Pancreas (tissue), 10 donors: ENCODE measurements around the gene P2RX3. TPM values are rescaled to one million over a fixed set of nuclear protein-coding genes. Genes with fewer than 3 reads are reported as not detected.

Experiments
- ATAC-seq, 4 donors: fragments of 200-7000 bp; cut with Tn5 transposase; one replicate each; pipeline versions ENCODE4 v1.8.0 to v1.9.1; 2020; ENCODE audit warnings: mild to moderate bottlenecking in 4 of 4, moderate library complexity in 4 of 4
- DNase-seq, 6 donors: peaks; one replicate each; pipeline ENCODE4 v3.0.0-alpha.2; 2020
- FAIRE-seq: peaks from 2 replicates; lab custom pipeline; 2012; peaks lifted over from hg19 to GRCh38; lab: Jason Lieb, UNC
- H3K27ac ChIP-seq, 4 donors: fragments of 200-600 bp; sonication (generic); 1 replicate in 3 of 4; 2 replicates in 1 of 4; pipeline versions ENCODE4 v1.5.0 to v1.8.0; 2020
- H3K27me3 ChIP-seq, 4 donors: fragments of 200-600 bp; one replicate each; pipeline ENCODE4 v1.8.0; 2021
- H3K36me3 ChIP-seq, 3 donors: fragments of 200-600 bp; sonication (generic) in 1 of 3; one replicate each; pipeline versions ENCODE4 v1.5.0 to v1.8.0; 2020 to 2021
- H3K4me1 ChIP-seq, 3 donors: fragments of 200-600 bp; one replicate each; pipeline ENCODE4 v1.8.0; 2021
- H3K4me3 ChIP-seq, 4 donors: fragments of 200-600 bp; sonication (generic) in 2 of 4; one replicate each; pipeline versions ENCODE4 v1.5.0 to v1.8.0; 2020 to 2021
- H3K9me3 ChIP-seq, 4 donors: fragments of 200-600 bp; one replicate each; pipeline ENCODE4 v1.8.0; 2021
- WGBS, 2 donors: extraction: QIAGEN DNeasy Blood & Tissue Kit; methylation state at CpG; one replicate each; pipeline ENCODE4 v1.1.7; 2013; 5-methylcytosine and 5-hydroxymethylcytosine counted together
- intact Hi-C, 3 donors: fragments of 100-400 bp; cut with DNase I; formaldehyde crosslinking; loops; one replicate each; pipeline versions ENCODE4 v1.11.1 to v1.14.2; 2022
- polyA plus RNA-seq, 2 donors: library from polyadenylated mRNA; stranded (reverse); fragments of 200-250 nt; gene quantifications; one replicate each; pipeline ENCODE4 v1.2.3, GENCODE V29; 2013
- total RNA-seq, 6 donors: library from RNA; stranded (reverse); fragmentation: NEBNext Ultra II Directional in 4 of 6; extraction: Animal tissue kit (Norgen Biotek cat#: 25700) in 4 of 6; gene quantifications; one replicate each; pipeline versions ENCODE4 v1.2.1 to v1.2.4, GENCODE V29; 2021 to 2023
- TF ChIP-seq, protein P1 (sequence below), 4 donors: fragments of 200-600 bp; sonication (generic) in 3 of 4; IDR thresholded peaks; one replicate each; pipeline versions ENCODE4 v1.5.0 to v1.8.0; 2021; ENCODE audit warnings: antibody characterized with exemption in 4 of 4
- donor health status: healthy with polysubstance abuse.
- donor health status: DM: no; HTN: no; CAD: no; lungs with moderate emphysema.
- donor health status: DM: no; HTN: no; CAD: no.
- donor health status: control.
- donor health status: control.
- donor health status: Bipolar disorder and iron deficiency.
- donor health status: DM: yes; HTN: yes; CAD: no.
- donor health status: DM: no; HTN: no; CAD: no.
- donor health status: DM: no; HTN: no; CAD: no.
- donor health status: DM: yes; HTN: yes; CAD: no.

P2RX3 gene
- total and polyA plus RNA-seq, 8 donors = 0.07 to 0.16 (median 0.16) TPM; not detected in 5

DNA sequence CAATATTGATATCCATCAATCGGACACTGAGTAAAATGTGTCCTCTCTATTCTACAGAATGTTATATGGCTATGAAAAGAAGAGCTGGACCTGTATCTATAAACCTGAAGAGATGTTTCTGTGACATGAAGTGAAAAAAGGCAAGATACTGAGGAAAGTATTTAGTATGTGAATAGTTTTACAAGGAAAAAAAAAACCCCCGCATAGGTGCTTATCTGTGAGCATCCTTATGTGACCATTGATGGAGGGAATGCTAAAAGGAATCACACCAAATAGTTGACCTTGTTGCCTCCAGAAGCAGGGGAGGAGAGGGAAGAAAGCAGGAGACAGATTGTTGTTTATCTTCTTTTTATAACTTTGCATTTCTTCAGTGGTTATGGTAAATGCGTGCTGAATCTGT lies 53.0 kb downstream of the P2RX3 start:
- H3K27me3 ChIP-seq = no peaks in the 10 kb centered on the region
- no peak for FAIRE-seq
- WGBS, 2 donors = 81 to 91% methylated on average over 3 of the region's 3 CpGs
- no peaks in the 10 kb centered on the region for H3K9me3 ChIP-seq
- TF ChIP-seq, protein P1, sequence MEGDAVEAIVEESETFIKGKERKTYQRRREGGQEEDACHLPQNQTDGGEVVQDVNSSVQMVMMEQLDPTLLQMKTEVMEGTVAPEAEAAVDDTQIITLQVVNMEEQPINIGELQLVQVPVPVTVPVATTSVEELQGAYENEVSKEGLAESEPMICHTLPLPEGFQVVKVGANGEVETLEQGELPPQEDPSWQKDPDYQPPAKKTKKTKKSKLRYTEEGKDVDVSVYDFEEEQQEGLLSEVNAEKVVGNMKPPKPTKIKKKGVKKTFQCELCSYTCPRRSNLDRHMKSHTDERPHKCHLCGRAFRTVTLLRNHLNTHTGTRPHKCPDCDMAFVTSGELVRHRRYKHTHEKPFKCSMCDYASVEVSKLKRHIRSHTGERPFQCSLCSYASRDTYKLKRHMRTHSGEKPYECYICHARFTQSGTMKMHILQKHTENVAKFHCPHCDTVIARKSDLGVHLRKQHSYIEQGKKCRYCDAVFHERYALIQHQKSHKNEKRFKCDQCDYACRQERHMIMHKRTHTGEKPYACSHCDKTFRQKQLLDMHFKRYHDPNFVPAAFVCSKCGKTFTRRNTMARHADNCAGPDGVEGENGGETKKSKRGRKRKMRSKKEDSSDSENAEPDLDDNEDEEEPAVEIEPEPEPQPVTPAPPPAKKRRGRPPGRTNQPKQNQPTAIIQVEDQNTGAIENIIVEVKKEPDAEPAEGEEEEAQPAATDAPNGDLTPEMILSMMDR (IDR thresholded peaks at IDR 0.05) = no peak
- H3K4me1 ChIP-seq = no peaks in the 10 kb centered on the region
- DNase-seq = no peak
- H3K4me3 ChIP-seq = no peak overlapping the region
- intact Hi-C loops = no loop called here
- no peak overlapping the region for H3K27ac ChIP-seq
- no peaks in the 10 kb centered on the region for H3K36me3 ChIP-seq
- ATAC-seq = no peak

GRCh38 chr11:57391539-57391938 lies 53.4 kb downstream of the P2RX3 start:
- intact Hi-C loops = no loop called here
- FAIRE-seq = no peak
- WGBS, 2 donors = 73 to 85% methylated on average over 2 of the region's 2 CpGs

GRCh38 chr11:57392066-57392762 lies 54.1 kb downstream of the P2RX3 start:
- Histone ChIP-seq H3K27me3 (no peaks in the 10 kb centered on the region), H3K4me3 (no peak overlapping the region), H3K9me3 (no peaks in the 10 kb centered on the region), H3K4me1 (no peaks in the 10 kb centered on the region), H3K36me3 (no peaks in the 10 kb centered on the region), H3K27ac (no peak overlapping the region)
- no peak for ATAC-seq
- no peak for FAIRE-seq
- intact Hi-C loops = no loop called here
- no peak for DNase-seq
- WGBS, 2 donors = 70% methylated on average over 8 of the region's 8 CpGs
- TF ChIP-seq, protein P1 (IDR thresholded peaks at IDR 0.05) = no peak

More at GRCh38 chr11:57391539-57391938, 53.4 kb downstream of the P2RX3 start:
- H3K9me3 ChIP-seq = no peaks in the 10 kb centered on the region
- TF ChIP-seq, protein P1 (IDR thresholded peaks at IDR 0.05) = no peak
- DNase-seq (no peak), ATAC-seq (no peak)
- no peaks in the 10 kb centered on the region for H3K36me3 ChIP-seq
- no peaks in the 10 kb centered on the region for H3K27me3 ChIP-seq
- H3K4me1 ChIP-seq = no peaks in the 10 kb centered on the region
- H3K27ac ChIP-seq = no peak overlapping the region
- no peak overlapping the region for H3K4me3 ChIP-seq

- Histone ChIP-seq H3K36me3 (no peaks in the 10 kb centered on the region), H3K27me3 (no peaks in the 10 kb centered on the region), H3K4me1 (no peaks in the 10 kb centered on the region), H3K4me3 (no peak overlapping the region), H3K27ac (no peak overlapping the region), H3K9me3 (no peaks in the 10 kb centered on the region)
- FAIRE-seq = no peak
- no peak for ATAC-seq
- 85% methylated on average over 4 of the region's 4 CpGs for WGBS, 2 donors
- intact Hi-C loops = no loop called here
- TF ChIP-seq, protein P1 (IDR thresholded peaks at IDR 0.05) = no peak
- no peak for DNase-seq
Observed at GRCh38 chr11:57392763-57393105, 54.6 kb downstream of the P2RX3 start.

GRCh38 chr11:57394203-57394965 lies 56.2 kb downstream of the P2RX3 start:
- ATAC-seq (no peak), FAIRE-seq (no peak), DNase-seq (no peak)
- Histone ChIP-seq H3K4me3 (no peak overlapping the region), H3K36me3 (no peaks in the 10 kb centered on the region), H3K27me3 (no peaks in the 10 kb centered on the region), H3K4me1 (no peaks in the 10 kb centered on the region), H3K9me3 (no peaks in the 10 kb centered on the region), H3K27ac (no peak overlapping the region)
- intact Hi-C loops = no loop called here
- 72% methylated on average over 4 of the region's 4 CpGs for WGBS, 2 donors
- TF ChIP-seq, protein P1 (IDR thresholded peaks at IDR 0.05) = no peak
